Kasumi-1 (cell line): Measurements from ENCODE around the gene KRTAP3-2.
"Not testable (repeated sequence)": the region's sequence is repeated elsewhere in the genome, so short reads cannot be mapped to it uniquely, and the experiment has no call there.

Experiments used
- DNase-seq, 2 experiments: peaks; one replicate each; lab custom pipeline; 2025; lab: John Stamatoyannopoulos, UW

KRTAP3-2 gene

DNA sequence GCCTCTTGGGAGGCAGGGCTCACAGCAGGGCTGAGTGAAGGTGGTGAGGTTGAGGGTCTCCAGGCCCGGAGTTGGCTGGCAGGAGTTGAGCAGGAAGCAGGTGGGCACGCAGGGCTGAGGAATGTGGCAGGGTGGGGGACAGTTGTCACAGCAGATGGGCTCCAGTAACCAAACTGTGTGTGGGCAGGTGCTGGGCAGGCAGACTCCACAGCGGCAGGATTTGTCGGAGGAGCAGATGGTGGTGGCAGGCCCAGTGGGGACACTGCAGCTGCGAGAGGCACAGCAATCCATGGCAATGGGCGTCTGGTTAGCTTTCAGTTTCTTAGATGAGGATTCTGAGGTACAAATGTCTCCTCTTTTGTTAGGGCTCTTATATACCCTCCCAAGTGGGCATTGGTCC lies at the start of gene KRTAP3-2:
Gene KRTAP3-2 (minus strand): TSS at position 344 of the 400 bp plus-strand sequence. CDS start 53 bp downstream, at position 291.
- DNase-seq: not testable (repeated sequence)

DNA sequence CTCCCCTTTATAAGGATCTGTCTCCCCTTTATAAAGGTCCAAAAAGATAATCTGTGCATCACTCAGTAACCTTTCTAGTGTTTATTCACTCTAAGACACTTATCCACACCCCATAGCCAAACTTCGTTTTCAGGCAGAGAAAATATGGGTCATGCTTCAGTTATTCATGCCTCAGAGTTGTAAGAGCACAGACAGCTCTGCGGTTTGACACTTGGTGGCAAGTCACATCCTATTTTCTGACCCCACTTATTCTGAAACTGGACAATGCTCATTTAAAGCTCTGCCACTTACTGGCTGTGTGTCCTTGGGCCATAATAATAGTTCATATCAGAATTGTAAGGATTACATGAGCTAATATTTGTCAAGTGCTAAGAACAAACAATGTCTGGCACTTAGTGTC lies 49.4 kb upstream of the KRTAP3-2 start:
- DNase-seq: no peak

DNA sequence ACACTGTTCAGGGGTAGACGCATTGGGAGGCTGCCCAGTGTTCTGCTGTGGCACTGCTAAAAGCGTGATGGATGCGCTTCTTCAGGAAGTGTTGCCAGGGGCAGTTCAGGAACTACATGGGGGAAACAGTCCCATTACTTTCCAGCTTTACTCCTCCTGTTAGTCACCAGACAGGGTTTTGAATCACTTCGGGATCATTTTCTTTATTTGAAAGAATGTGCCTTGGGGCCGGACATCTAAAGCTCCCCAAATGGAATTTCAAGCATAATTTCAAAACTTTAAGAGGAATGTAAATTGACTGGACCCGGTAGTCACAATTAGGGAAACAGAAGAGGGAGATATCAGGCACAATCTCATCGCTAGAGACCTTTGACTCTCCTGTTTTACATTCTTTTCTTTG lies 48.7 kb upstream of the KRTAP3-2 start:
- no peak for DNase-seq

DNA sequence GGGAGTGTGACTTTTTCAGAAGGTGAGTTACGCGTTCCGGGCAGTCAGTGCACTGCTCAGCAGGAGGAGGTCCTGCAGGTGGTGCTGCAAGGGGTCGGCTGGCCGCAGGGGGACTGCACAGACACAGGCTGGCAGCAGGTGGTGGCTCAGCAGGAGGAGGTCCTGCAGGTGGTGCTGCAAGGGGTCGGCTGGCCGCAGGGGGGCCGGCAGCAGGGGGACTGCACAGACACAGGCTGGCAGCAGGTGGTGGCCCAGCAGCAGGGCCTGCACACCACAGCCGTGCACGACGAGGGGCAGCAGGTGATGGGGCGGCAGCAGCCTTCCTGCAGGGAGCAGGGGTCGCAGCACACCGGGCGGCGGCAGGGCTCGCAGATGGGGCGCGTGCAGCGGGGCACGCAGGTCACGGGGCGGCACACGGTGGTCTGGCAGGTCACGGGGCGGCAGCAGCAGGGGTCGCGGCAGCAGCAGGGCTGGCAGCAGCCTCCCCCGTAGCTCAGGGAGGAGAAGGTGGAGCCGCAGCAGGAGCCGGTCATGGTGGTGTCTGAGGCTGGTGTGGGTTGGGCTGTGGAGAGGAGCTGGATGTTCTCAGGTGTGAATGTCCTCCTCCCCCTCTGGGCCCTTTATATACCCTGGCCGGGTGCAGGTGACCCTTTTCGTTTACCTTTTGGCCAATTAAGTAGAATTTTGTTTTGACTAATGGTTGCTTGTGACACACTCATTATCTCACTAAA lies 47.2 kb upstream of the KRTAP3-2 start, which contains the start of gene KRTAP2-1:
Gene KRTAP2-1 (minus strand): TSS at position 582 of the 731 bp plus-strand sequence. CDS start 49 bp downstream, at position 533.
- DNase-seq: not testable (repeated sequence)

DNA sequence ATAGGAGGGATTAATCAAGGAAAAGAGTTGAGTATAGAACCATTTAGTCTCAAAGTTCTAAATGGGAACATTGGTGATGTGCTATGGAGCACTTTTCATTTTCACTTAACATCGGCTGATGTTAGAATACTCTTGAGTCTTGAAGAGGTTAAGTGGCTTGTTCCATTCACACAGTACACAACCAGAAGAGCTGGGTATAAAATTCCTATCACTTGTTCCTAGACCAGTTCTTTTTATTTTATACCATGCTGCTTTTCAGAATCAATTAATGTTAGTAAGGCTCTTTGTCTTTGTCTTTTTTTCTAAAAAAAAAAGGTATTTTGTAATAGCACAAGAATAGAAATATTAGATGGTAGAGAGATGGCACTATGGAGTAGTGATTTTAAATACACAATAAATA lies 43.2 kb upstream of the KRTAP3-2 start:
- no peak for DNase-seq

DNA sequence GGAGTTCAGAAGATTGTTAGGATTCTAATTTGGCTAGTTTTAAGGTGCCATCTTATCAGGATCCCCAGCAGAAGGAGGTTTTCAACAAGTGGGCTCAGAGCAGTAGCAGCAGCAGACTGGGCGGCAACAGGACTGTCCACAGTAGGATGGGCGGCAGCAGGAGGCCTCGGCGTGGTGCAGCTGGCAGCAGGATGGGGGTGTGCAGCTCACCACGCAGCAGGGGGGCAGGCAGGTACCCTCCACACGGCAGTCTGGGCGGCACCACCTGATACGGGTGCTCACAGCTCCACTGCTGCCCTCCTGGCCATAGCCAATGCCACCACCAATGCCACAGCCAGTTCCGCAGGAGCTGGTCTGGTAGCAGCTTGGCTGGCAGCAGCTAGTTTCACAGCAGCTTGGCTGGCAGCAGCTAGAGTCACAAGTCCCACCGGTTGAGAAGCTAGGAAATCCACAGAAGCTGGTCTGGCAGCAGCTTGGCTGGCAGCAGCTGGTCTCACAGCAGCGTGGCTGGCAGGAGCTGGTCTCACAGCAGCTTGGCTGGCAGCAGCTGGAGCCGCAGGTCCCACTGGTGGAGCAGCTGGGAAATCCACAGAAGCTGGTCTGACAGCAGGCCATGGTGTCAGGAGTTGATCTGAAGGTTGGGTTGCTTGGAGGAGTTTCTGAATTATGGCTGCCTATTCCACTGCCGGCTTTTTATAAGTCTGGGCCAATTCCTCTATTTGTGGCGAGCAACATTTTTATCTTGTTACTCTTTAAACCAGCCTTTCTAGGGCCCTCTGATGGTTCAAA lies 41.3 kb upstream of the KRTAP3-2 start, which contains the start of gene KRTAP1-1:
Gene KRTAP1-1 (minus strand): TSS at position 668 of the 789 bp plus-strand sequence. CDS start 53 bp downstream, at position 615.
- not testable (repeated sequence) for DNase-seq

DNA sequence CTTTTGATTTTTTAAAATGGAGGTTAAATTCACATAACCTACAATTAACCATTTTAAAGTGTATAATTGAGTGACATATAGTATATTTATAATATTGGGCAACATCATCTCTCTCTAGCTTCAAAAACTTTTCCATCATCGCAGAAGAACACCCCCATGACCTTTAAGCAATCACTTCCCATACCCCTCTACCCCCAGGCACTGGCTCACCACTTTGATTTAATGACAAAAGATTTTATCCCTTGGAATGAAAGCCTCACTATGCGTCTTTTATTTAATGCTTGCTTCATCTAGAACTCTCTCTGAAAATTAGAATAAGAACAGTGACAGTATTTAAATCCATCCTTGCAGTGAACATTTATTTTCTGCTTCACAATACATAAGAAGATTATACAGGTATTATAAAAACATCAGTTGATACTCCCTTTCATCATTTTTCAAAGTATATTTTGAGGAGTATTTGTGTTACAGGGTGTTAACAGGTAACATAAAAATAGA lies 38.2 kb upstream of the KRTAP3-2 start:
- DNase-seq: no peak

DNA sequence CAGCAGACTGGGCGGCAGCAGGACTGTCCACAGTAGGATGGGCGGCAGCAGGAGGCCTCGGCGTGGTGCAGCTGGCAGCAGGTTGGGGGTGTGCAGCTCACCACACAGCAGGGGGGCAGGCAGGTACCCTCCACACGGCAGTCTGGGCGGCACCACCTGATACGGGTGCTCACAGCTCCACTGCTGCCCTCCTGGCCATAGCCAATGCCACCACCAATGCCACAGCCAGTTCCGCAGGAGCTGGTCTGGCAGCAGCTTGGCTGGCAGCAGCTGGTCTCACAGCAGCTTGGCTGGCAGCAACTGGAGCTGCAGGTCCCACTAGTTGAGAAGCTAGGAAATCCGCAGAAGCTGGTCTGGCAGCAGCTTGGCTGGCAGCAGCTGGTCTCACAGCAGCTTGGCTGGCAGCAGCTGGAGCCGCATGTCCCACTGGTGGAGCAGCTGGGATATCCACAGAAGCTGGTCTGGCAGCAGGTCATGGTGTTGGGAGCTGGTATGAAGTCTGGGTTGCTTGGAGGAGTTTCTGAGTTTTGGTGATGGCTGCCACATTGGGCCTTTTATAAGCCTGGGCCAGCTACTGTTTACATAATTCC lies 34.7 kb upstream of the KRTAP3-2 start, which contains the start of gene KRTAP1-3:
Gene KRTAP1-3 (minus strand): TSS at position 529 of the 590 bp plus-strand sequence. CDS start 53 bp downstream, at position 476.
- not testable (repeated sequence) for DNase-seq

DNA sequence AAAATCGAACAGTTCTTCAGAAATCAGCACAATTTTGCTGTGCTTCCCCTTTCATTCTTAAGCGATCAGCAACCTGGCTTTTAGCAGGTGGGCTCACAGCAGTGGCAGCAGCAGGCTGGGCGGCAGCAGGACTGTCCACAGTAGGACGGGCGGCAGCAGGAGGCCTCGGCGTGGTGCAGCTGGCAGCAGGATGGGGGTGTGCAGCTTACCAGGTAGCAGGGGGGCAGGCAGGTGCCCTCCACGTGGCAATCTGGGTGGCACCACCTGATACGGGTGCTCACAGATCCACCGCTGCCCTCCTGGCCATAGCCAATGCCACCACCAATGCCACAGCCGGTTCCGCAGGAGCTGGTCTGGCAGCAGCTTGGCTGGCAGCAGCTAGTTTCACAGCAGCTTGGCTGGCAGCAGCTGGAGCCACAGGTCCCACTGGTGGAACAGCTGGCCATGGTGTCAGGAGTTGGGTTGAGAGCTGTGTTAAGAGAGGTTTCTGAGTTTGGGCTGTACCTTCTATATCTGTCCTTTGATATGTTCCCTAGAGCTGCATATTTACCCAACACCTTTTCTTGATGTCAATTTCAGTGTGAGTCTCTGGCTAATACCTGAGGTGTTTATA lies 30.0 kb upstream of the KRTAP3-2 start, which contains the start of gene KRTAP1-4:
Gene KRTAP1-4 (minus strand): TSS at position 563 of the 613 bp plus-strand sequence. CDS start 117 bp downstream, at position 446.
- no peak for DNase-seq

DNA sequence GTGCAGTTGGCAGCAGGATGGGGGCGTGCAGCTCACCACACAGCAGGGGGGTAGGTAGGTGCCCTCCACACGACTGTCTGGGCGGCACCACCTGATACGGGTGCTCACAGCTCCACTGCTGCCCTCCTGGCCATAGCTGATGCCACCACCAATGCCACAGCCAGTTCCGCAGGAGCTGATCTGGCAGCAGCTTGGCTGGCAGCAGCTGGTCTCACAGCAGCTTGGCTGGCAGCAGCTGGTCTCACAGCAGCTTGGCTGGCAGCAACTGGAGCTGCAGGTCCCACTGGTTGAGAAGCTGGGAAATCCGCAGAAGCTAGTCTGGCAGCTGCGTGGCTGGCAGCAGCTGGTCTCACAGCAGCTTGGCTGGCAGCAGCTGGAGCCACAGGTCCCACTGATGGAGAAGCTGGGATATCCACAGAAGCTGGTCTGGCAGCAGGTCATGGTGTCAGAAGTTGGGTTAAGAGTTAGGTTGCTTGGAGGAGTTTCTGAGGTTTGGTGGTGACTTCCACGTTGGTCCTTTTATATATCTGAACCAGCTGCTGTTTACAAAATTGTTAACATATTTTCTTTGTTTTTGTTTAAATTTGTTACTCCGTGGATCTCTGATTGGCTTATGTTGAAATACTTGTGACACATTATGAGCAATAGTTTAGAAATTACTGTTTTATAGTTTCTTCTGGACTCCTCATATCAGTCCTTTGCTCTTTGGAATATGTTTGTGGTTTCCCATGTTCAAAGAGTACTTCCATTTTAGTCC lies 27.2 kb upstream of the KRTAP3-2 start, which contains the start of gene KRTAP1-5:
Gene KRTAP1-5 (minus strand): TSS at position 494 of the 757 bp plus-strand sequence. CDS start 53 bp downstream, at position 441.
- DNase-seq: no peak

DNA sequence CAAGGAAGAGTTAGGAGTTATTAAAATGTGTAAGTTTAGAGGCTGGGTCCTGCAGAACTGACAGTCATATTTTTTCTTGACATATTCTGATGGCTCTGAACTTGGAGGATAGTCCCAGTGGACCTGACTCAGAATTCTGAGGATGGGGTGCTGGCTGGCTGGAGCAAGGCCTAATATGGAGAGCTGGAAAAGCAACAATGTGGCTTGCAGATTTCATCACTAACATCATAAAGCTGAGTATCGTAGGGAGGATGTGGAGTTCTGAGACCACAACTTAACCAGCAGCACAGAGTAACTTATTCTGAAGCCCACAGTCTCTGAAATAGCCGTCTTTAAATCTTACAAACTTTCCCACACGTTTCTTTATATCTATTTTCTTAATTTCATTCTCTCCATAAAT lies 25.0 kb upstream of the KRTAP3-2 start:
- DNase-seq: no peak

DNA sequence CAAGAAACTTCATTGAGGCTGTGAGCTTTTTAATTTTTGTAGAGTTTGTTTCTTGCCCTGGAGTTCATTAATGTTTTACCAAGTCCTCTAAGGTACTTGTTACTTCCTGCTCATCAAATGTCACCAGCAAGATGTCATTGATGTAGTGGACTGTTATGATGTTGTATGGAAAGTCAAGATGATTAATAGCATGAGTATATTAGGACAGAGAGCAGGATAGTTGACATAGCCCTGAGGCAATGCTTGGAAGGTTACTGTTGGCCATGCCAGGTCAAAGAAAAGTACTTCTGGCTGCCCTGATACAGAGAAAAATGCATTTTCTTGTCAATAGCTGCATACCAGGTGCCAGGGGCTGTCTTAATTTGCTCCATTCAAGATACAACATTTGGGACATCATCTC lies 20.6 kb upstream of the KRTAP3-2 start:
- no peak for DNase-seq

DNA sequence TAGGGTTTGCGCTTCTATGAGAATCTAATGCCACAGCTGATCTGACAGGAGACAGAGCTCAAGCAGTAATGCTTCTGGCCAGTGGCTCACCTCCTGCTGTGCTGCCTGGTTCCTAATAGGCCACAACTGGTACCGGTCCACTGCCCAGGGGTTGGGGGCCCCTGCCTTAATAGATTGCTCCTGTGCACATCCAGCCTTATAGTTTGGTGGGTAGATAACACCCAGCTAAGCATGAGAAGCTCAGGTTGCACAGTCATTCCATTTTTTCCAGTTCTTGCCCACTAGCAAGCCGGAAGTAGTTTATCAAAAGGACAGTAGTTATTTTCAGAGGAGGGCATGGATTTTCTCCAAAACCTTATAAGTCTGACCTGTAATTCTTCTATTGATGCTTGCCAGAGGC lies 19.7 kb upstream of the KRTAP3-2 start:
- no peak for DNase-seq

DNA sequence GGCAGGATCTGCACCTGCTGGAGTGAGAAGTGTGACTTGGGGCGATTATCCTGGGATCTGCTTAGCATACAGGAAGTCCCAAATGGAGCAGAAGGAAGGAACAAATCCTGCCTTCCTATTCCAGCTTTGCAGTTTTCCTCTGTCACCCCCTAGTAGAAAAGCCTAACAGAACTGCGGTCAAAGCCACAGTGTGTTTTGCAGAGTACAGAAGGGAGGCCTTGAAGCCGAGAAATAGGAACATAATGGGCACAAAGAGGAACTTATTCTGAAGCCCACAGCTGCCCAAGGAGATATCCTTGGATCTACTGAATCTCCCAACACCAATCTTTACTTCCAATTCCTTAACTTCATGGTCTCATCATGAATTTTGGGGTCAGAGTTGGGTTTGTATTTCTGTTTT lies 18.8 kb upstream of the KRTAP3-2 start:
- no peak for DNase-seq

DNA sequence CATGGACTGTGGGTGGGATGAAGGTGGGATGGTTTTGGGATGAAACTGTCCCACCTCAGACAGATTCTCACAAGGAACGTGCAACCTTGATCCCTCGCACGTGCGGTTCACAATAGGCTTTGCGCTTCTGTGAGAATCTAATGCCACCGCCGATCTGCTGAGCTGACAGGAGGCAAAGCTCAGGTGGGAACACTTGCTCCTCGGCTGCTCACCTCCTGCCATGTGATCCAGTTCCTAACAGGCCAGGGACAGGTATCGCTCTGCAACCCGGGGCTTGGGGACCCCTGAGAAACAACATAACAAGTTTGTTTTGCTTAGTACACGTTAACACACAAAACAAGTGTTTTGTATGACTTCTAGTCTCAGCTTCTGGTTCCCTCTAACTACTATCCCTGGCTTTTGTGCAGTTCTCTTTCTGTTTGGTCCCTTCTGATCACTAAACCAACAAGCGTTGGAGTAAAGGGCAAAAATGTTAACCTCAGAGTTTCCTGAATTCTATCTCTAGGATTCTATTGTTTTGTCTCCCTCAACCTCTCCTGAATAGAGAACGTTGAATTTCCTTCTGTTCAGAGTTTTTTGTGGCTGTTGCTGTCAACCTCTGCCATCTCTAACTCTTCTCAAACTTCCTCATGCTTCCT lies 17.0 kb upstream of the KRTAP3-2 start:
- no peak for DNase-seq

DNA sequence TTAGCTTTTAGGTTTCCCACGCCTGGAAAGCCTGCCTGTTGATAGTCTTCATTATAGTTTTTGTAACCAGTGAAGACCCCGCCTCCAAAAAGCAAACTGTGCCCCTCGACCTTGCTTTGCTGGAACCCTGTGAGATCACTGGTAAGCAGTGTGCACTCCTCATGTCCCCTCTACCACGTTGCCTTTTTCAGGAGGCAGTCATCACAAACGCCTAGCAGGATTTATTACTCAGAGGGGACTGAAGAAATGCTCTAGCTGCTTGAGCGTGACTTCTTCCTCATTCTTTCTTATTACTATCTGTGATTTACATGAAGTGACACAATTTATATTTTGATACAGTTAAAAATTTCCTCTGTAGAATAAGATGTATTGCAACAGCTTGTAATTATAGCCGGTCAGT lies 15.7 kb upstream of the KRTAP3-2 start:
- no peak for DNase-seq

DNA sequence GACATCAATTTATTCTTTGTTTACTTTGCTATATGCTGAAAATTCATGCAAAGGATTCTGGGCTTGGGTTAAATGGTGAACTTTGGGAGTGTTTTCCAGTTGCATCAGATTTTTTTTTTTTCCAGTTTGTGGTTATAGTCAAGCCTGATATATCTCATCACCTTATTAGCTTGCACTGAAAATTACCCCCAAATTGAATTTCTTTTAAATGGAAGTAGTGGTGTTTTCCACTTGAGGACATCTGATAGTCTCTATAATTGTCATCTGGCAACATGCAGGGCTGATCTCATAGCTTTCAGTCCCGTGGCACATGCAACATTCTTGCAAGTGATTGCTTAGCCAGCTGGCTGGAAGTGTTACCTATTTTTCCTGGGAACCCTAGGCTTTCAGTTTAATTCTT lies 13.9 kb upstream of the KRTAP3-2 start:
- no peak for DNase-seq

DNA sequence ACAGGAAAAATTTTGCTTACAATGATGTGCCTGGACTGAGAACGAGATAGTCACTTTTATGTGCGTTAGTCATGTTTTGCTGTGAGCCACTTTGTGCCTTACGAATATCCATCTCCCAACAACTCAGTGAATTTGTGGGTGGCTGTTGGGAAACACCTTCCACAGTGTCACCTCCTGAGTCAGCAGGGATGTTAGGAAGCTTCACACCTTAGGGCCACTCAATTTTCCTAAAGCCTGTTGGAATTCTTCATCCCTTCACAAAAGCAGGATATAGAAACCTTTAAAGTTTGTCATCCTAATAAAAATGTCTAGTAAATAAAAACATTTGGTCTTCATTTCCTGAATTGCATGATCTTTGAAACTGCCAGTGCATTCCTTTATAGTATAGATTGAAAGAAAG lies 13.5 kb upstream of the KRTAP3-2 start:
- no peak for DNase-seq

DNA sequence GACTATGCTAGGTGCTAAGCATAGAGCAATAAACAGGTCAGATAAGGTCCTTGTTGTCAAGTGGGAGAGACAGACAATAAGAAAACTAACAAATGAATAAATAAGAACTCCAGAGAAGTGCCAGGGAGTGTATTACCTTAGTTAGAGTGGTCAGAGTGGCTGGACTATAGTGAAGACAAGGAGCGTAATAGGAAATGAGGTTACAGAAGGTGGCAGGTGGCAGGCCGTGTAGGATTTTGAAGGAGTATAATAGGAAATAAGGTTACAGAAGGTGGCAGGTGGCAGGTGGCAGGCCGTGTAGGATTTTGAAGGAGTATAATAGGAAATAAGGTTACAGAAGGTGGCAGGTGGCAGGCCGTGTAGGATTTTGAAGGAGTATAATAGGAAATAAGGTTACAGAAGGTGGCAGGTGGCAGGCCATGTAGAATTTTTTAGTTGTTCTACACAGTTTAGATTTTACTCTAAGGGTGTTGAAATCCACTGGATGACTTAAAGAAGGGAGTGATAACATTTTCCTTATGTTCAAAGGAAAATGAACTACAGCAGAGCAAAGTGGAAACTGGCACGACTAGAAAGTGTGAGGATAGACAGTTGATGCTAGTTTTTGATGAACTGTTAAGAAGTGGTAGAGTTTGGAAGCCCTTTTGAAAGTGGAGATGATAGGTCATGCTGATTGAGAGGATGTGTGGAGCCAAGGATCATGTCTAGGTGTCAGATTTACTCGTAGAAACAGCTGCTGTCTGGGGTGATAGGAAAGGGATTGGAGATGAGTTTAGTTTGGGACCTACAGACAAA lies 12.8 kb upstream of the KRTAP3-2 start:
- DNase-seq: no peak
